MCF 10A (cell line): Measurements from ENCODE around the gene METTL5. TPM values are rescaled to one million over a fixed set of nuclear protein-coding genes. Genes with fewer than 3 reads are reported as not detected.
"Not testable (repeated sequence)": the region's sequence is repeated elsewhere in the genome, so short reads cannot be mapped to it uniquely, and the experiment has no call there.

Source experiments
- BruUV-seq: library from RNA; stranded (reverse); fragments of 400-500 nt; replicated peaks from 2 replicates; lab custom pipeline; 2021; lab: Mats Ljungman, UMichigan
- CTCF ChIA-PET: fragments of 300-600 bp; sonication (Branson Sonifier 250); formaldehyde crosslinking; extraction: SDS; loops from one replicate; lab custom pipeline; 2021; ENCODE audit warnings: antibody characterized with exemption, inconsistent platforms; lab: Yijun Ruan, JAX
- POLR2A ChIA-PET: fragments of 300-600, 350-650 bp; sonication (Branson Sonifier 250); formaldehyde crosslinking; extraction: SDS; loops from one replicate; lab custom pipeline; 2020; ENCODE audit warnings: antibody characterized with exemption, inconsistent platforms; lab: Yijun Ruan, JAX
- DNase-seq: peaks from one replicate; pipeline ENCODE4 v3.0.0-alpha.2; 2018; ENCODE audit not compliant: unreplicated experiment
- H3K27ac Mint-ChIP-seq: one replicate; pipeline ENCODE4 v1.8.0; 2022; ENCODE audit warnings: mild to moderate bottlenecking, low read depth, mixed read lengths; ENCODE audit not compliant: unreplicated experiment
- H3K27me3 Mint-ChIP-seq: one replicate; pipeline ENCODE4 v1.8.0; 2022; ENCODE audit warnings: mixed read lengths; ENCODE audit not compliant: insufficient read depth, unreplicated experiment
- H3K36me3 Mint-ChIP-seq: one replicate; pipeline ENCODE4 v1.8.0; 2022; ENCODE audit warnings: mild to moderate bottlenecking, moderate library complexity, mixed read lengths; ENCODE audit not compliant: insufficient read depth, unreplicated experiment
- H3K4me1 Mint-ChIP-seq: one replicate; pipeline ENCODE4 v1.8.0; 2022; ENCODE audit warnings: mixed read lengths; ENCODE audit not compliant: insufficient read depth, unreplicated experiment
- H3K4me3 Mint-ChIP-seq: one replicate; pipeline ENCODE4 v1.8.0; 2022; ENCODE audit warnings: mild to moderate bottlenecking, moderate library complexity, mixed read lengths; ENCODE audit not compliant: unreplicated experiment
- H3K9me3 Mint-ChIP-seq: one replicate; pipeline ENCODE4 v1.8.0; 2022; ENCODE audit warnings: mixed read lengths; ENCODE audit not compliant: unreplicated experiment
- CTCF ChIP-seq: fragments of 200-600 bp; IDR thresholded peaks from one replicate; pipeline ENCODE4 v1.8.0; 2022; ENCODE audit warnings: antibody characterized with exemption, mild to moderate bottlenecking; ENCODE audit not compliant: unreplicated experiment
- intact Hi-C: fragments of 100-400 bp; cut with micrococcal nuclease; formaldehyde crosslinking; loops from 2 replicates; pipeline ENCODE4 v1.14.1; 2022
- total RNA-seq: library from RNA; stranded (reverse); gene quantifications from 2 replicates; pipeline ENCODE4 v1.2.3, GENCODE V29; 2022

Gene METTL5
- total RNA-seq, 1 experiment from 2014 or later, result 109 TPM

GRCh38 chr2:169849710-169850109, 25.0 kb upstream of the METTL5 start:
- Mint-ChIP-seq H3K27ac (no peak overlapping the region), H3K9me3 (no peaks in the 10 kb centered on the region), H3K36me3 (peaks cover 34% of the 10 kb centered on the region), H3K27me3 (no peaks in the 10 kb centered on the region), H3K4me3 (no peak overlapping the region), H3K4me1 (peaks cover 20% of the 10 kb centered on the region)
- no peak for TF ChIP-seq CTCF
- BruUV-seq, result no TSS peak
- POLR2A ChIA-PET, result no interaction called here
- no peak for DNase-seq
- intact Hi-C loops, result no loop called here
- CTCF ChIA-PET, result no interaction called here

GRCh38 chr2:169848959-169849693, 24.4 kb upstream of the METTL5 start:
- BruUV-seq, H3K4me3 Mint-ChIP-seq, H3K27me3 Mint-ChIP-seq, H3K9me3 Mint-ChIP-seq, intact Hi-C loops, H3K27ac Mint-ChIP-seq, DNase-seq, CTCF ChIA-PET: not testable (repeated sequence)
- peaks cover 23% of the 10 kb centered on the region for H3K4me1 Mint-ChIP-seq
- peaks cover 34% of the 10 kb centered on the region for H3K36me3 Mint-ChIP-seq
- POLR2A ChIA-PET, result interaction anchor here (0.6 kb wide), 1 partner anchor 684 kb away, joined by 3 read pairs; no protein-coding TSS in a partner anchor

GRCh38 chr2:169845016-169845415, 20.3 kb upstream of the METTL5 start:
- no peak for TF ChIP-seq CTCF
- no peak overlapping the region for H3K27ac Mint-ChIP-seq
- H3K9me3 Mint-ChIP-seq, result no peaks in the 10 kb centered on the region
- DNase-seq, result no peak
- ChIA-PET CTCF (interaction anchor here (1.0 to 1.8 kb wide), 2 partner anchors 17 to 84 kb away, joined by 5 read pairs; no protein-coding TSS in a partner anchor), POLR2A (interaction anchor here (0.7 to 1.3 kb wide), 4 partner anchors 8 to 21 kb away, joined by 3 to 4 read pairs (median 4); partner anchors contain the start of gene METTL5)
- peaks cover 18% of the 10 kb centered on the region for H3K36me3 Mint-ChIP-seq
- intact Hi-C loops, result no loop called here
- no peaks in the 10 kb centered on the region for H3K27me3 Mint-ChIP-seq
- no peak overlapping the region for H3K4me3 Mint-ChIP-seq
- peaks cover 20% of the 10 kb centered on the region for H3K4me1 Mint-ChIP-seq
- no TSS peak for BruUV-seq

GRCh38 chr2:169841625-169842024, 16.9 kb upstream of the METTL5 start:
- peaks cover 13% of the 10 kb centered on the region for H3K4me1 Mint-ChIP-seq
- H3K36me3 Mint-ChIP-seq, BruUV-seq, H3K4me3 Mint-ChIP-seq, H3K9me3 Mint-ChIP-seq, H3K27ac Mint-ChIP-seq, POLR2A ChIA-PET, intact Hi-C loops, H3K27me3 Mint-ChIP-seq, DNase-seq: not testable (repeated sequence)
- CTCF ChIA-PET, result interaction anchor here (0.7 to 1.6 kb wide), 2 partner anchors 21 to 268 kb away, joined by 3 to 4 read pairs; partner anchors contain the start of gene FASTKD1

- no peak overlapping the region for H3K4me3 Mint-ChIP-seq
- no peak for DNase-seq
- ChIA-PET POLR2A (interaction anchor here (1.3 to 1.4 kb wide), 2 partner anchors 9 to 16 kb away, joined by 3 read pairs; partner anchors contain the start of gene METTL5), CTCF (interaction anchor here (0.5 to 0.7 kb wide), 2 partner anchors 52 to 267 kb away, joined by 3 to 4 read pairs; partner anchors contain the start of gene FASTKD1)
- BruUV-seq, result no TSS peak
- H3K36me3 Mint-ChIP-seq, result peaks cover under 1% of the 10 kb centered on the region
- H3K9me3 Mint-ChIP-seq, result no peaks in the 10 kb centered on the region
- H3K4me1 Mint-ChIP-seq, result peaks cover 12% of the 10 kb centered on the region
- TF ChIP-seq CTCF, result no peak
- intact Hi-C loops, result no loop called here
- H3K27me3 Mint-ChIP-seq, result no peaks in the 10 kb centered on the region
- no peak overlapping the region for H3K27ac Mint-ChIP-seq
Measured at GRCh38 chr2:169840747-169841142, 16.0 kb upstream of the METTL5 start.
